IPS-NIHi11 (cell line): ENCODE data around the gene THSD7A.
"Not testable (repeated sequence)": the region's sequence is repeated elsewhere in the genome, so short reads cannot be mapped to it uniquely, and the experiment has no call there.

ENCODE experiments used
- DNase-seq: peaks from one replicate; pipeline ENCODE4 v3.0.0; 2012; ENCODE audit warnings: mixed read lengths, low spot score

Gene THSD7A

DNA sequence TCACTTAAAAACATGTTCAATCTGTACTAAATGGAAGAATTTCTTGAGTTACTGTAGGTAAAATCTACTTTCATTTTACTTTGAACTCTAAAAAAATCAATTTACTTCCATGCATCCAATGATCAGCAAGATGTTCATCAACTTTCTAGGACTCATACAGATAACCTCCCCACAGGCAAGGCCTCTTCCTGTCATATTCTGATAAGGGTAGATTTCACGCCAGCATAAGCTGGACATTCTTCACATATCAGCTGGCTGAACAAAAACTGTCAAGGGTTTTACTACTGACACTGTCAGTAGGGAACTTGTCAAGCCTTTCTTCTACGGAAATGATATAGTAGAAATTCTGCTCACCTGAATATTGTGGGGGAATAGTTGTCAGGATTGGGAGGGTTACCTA, 244.9 kb downstream of the THSD7A start:
- DNase-seq: no peak

GRCh38 chr7:11584406-11585031, 247.5 kb downstream of the THSD7A start:
- no peak for DNase-seq

GRCh38 chr7:11579141-11579540, 252.9 kb downstream of the THSD7A start:
- no peak for DNase-seq

DNA sequence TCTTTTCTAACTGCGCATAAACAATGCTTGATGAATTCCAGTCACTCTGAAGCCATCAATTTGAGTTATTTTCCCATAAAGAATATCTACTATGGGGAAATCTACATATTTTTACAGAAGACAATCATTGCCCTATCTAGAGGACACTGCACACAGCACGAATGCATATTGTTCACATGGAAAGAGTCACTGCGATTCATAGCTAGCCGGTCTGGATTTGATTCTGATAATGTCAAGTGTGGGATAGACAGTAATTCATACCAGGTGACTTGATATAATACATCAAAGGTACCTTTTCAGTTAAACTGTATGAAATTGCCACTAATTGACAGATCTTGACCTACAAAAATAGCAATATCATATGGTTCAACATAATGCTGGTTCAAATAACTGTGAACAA, 255.7 kb downstream of the THSD7A start:
- no peak for DNase-seq

- DNase-seq: no peak
These were observed 258.8 kb downstream of the THSD7A start for GRCh38 chr7:11573128-11573750.

GRCh38 chr7:11570922-11571550, 261.0 kb downstream of the THSD7A start:
- DNase-seq: no peak

- DNase-seq: no peak
These were observed 261.8 kb downstream of the THSD7A start for GRCh38 chr7:11570205-11570604.

- no peak for DNase-seq
These were observed 264.4 kb downstream of the THSD7A start for GRCh38 chr7:11567571-11567970.

DNA sequence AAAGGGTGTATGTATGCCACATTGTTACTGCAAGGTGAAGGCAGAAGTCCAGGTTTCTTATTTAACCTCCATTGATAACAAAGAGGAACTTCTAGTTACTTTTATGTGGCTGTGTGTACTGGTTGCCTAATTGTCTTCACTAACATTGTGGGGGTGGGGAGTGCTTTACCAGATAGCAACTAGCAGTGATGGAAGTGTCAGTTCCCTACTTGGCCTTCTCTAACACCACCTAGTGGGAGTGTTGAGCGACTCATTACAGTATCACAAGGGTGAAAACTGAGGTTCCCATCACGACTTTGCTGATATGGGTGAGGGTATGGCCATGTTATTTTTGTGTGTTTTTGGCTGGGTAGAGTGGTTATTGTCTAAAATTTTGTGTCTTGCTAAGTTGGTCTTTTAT, 274.4 kb downstream of the THSD7A start:
- DNase-seq: peak; percentile 70

DNA sequence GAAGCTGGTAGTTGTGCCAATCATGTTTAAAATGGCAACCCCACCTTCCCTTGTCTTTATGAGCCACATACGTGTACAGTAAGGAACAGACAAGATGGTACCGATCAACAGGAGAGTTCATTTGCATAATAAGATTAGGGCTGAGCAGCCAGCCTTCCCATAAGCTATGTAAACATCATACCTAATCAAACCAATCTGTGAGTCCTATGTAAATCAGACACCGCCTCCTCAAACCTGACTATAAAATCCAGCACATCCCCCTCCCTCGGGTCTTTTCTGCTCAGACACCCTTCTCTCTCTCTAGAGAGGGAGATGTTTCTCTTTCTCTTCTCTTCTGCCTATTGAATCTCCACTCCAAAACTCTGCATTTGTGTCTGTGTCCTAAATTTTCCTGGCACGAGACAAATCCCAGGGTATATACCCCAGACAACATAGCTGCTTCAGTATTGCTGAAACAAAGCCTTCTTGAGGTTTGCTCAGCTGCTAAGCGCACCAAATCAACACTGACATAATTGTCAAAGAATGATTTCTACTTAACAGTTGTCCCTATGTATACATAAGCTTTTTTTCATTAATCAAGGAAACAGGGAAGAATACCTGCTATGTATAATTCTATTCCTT, 279.2 kb downstream of the THSD7A start:
- no peak for DNase-seq

DNA sequence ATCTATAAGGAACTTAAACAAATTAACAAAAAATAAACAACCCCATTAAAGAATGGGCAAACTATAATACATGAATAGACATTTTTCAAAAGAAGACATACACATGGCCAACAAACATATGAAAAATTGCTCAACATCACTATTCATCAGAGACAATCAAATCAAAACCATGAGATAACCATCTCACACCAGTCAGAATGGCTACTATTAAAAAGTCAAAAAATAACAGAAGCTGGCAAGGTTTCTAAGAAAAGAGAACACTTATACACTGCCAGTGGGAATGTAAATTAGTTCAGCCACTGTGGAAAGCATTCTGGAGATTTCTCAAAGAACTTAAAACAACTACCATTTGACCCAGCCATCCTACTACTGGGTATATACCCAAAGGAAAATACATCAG, 280.5 kb downstream of the THSD7A start:
- no peak for DNase-seq

GRCh38 chr7:11548532-11548931, 283.5 kb downstream of the THSD7A start:
- no peak for DNase-seq

DNA sequence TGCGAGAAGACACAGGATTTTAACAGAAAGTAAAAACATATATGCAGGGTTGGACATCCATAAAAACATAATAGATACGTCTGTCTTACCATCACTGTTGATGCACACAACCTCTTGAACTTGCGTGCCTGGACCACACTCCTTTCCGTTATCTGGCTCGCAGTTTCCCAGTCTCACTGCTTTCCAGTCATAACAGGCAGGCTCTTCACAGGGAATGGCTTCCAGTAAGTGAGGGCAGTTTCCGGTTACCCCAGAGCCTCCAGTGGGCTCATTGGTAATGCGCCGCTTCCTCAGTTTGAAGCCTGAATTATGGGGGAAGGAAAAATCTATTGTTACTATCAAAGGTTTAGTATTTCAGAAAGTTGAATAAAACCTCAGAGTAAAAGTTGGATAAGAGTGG, 290.7 kb downstream of the THSD7A start:
- no peak for DNase-seq

DNA sequence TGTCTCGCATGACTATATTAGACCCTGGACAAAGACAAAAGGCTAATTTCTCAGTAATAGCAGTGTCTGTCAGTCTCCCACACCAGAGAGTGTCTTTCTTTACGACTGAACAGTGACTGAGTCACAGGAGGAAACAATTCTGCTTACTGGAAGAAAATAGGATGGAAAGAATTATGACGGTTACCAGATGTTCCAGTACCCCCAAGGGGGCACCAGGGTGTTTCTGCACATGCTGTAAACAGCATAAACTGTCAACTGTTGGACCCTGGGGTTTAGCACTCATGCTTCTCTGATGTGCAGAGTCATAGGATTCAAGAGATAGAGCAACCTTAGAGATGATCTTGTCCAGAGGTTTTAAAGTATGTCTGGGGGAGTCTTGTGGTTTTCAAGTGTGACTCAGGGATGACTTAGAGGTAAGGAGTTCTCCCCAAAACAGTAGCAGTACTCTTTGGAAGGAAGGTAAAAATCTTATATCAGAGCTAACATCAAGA, 291.7 kb downstream of the THSD7A start:
- no peak for DNase-seq

- DNase-seq: no peak
These were observed 292.1 kb downstream of the THSD7A start for GRCh38 chr7:11539853-11540252.

- DNase-seq: no peak
These were observed 293.2 kb downstream of the THSD7A start for GRCh38 chr7:11538751-11539299.

GRCh38 chr7:11533229-11533820, 298.7 kb downstream of the THSD7A start:
- no peak for DNase-seq

DNA sequence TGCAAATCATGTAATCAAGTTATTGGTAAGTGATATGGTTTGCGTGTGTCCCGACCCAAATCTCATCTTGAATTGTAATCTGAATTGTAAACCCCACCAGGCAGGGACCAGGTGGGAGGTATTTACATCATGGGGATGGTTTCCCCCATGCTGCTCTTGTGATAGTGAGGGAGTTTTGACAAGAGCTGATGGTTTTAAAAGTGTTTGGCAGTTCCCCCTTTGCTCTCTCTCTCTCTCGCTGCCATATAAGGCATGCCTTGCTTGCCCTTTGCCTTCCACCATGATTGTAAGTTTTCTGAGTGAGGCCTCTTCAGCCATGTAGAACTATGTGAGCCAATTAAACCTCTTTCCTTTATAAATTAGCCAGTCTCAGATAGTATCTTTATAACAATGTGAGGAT, 302.6 kb downstream of the THSD7A start:
- DNase-seq: no peak

DNA sequence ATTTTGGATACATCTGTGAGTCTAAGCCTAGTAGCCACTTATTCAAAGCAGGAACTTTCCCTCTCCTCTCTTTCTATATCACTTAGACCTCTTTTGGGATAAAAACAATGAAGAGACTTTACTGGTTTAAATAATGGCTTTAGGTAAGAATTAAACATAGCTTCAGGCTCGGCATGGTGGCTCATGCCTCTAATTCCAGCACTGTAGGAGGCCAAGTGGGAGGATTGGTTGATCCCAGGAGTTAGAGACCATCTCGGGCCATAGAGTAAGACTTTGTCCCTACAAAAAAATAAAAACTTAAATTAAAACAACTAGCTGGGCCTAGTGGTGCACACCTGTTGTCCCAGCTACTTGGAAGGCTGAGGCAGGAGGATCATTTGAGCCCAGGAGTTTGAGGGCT, 304.3 kb downstream of the THSD7A start:
- DNase-seq: no peak

DNA sequence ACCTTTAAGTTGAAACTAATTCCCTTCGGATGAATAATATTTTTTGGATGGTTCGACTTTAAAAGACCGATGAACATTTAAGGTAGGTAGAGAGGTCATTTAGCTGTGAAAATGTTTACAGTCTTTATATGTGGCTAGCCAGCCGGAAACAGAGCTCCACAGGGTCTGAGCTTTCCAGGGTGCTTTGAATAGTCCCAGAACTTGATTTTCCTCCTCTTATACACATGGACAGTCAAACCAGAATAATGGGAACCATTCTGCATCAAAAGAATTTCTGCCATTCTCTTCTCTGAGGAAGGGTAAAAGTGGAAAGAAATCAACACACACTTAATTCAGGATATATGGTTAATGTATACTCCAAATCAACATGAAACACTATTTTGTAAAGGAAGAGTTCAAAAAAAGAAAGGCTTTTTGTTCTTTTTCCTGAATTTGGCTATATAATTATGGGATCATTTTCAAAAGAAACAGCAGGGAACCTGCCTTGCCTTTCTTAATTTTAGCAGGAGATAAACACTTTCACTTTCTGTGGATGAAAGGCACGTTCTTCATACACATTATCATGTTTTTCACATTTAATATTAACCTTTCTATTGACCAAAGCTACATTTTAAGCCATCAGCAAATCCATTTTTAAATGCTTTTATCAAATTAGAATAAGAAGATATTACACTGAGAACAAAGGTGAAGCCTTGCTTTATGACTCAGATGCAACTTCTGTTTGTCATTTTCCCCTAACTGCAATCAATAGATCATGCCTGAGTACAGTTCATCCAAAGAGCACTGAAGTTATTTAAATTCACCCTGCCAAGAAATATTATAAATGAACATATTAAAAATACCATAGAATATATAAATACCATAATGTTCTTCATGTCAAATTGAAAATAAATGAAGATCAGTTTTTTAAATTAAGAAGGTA, 307.3 kb downstream of the THSD7A start:
- DNase-seq: no peak

DNA sequence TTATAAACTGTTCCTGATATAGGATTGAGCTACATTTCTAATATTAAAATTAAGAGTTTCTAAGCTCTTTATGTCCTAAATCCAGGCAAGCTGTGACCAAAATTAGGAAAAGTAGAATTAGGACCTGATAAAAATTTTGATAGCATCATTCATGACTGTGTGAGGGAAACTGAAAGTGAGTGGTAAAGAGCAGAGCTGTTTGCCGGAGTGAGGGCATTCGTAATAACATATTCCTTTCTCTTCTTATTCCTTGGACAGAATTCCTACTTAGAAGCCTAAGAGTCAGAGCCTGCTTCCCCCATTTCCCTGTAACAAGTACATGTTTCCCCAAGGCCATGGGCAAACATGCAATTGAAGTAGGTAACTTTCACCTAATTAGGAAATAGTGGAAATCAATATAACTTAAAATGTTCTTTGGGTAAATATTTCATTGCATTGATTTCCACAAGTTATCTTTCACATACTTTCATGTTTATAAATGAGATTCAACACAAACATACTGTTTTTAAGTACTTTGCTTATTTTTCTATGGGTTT, 310.0 kb downstream of the THSD7A start:
- DNase-seq: not testable (repeated sequence)
